ENCODE data around the gene GABRR1. TPM values are rescaled to one million over a fixed set of nuclear protein-coding genes. Genes with fewer than 3 reads are reported as not detected.

Gene GABRR1
- total RNA-seq, 3 donors from 2014 or later = not detected

- H3K27ac ChIP-seq = no peak overlapping the region
- H3K36me3 ChIP-seq = no peaks in the 10 kb centered on the region
- TF ChIP-seq POLR2AphosphoS5 (IDR thresholded peaks at IDR 0.05) = no peak
- no peak for TF ChIP-seq POLR2A (IDR thresholded peaks at IDR 0.05)
- no peak for TF ChIP-seq CTCF (IDR thresholded peaks at IDR 0.05)
- intact Hi-C loops (cut with DNase I; ENCODE audit: low total_unique reads) = no loop called here
- no peaks in the 10 kb centered on the region for H3K27me3 ChIP-seq
- no peak overlapping the region for H3K4me3 ChIP-seq
- no peaks in the 10 kb centered on the region for H3K9me3 ChIP-seq
- H3K4me1 ChIP-seq = no peaks in the 10 kb centered on the region
- no peak for DNase-seq (ENCODE audit: low spot score in 2 of 2)
These were observed 5.0 kb upstream of the GABRR1 start for GRCh38 chr6:89221971-89222711.

- intact Hi-C loops (cut with DNase I; ENCODE audit: low total_unique reads) = no loop called here
- no peak overlapping the region for H3K27ac ChIP-seq
- no peaks in the 10 kb centered on the region for H3K36me3 ChIP-seq
- TF ChIP-seq CTCF (IDR thresholded peaks at IDR 0.05) (no peak), POLR2A (IDR thresholded peaks at IDR 0.05) (no peak)
- no peak overlapping the region for H3K4me3 ChIP-seq
- DNase-seq (ENCODE audit: low spot score in 2 of 2) = no peak
- H3K9me3 ChIP-seq = no peaks in the 10 kb centered on the region
- no peaks in the 10 kb centered on the region for H3K4me1 ChIP-seq
- no peaks in the 10 kb centered on the region for H3K27me3 ChIP-seq
These were observed 4.0 kb upstream of the GABRR1 start for GRCh38 chr6:89221129-89221528.

GRCh38 chr6:89216411-89216810 lies 747 bp downstream of the GABRR1 start:
- H3K36me3 ChIP-seq = no peaks in the 10 kb centered on the region
- TF ChIP-seq POLR2AphosphoS5 (IDR thresholded peaks at IDR 0.05) = no peak
- H3K4me1 ChIP-seq = no peaks in the 10 kb centered on the region
- DNase-seq (ENCODE audit: low spot score in 2 of 2) = no peak
- H3K4me3 ChIP-seq = no peak overlapping the region
- no peaks in the 10 kb centered on the region for H3K27me3 ChIP-seq
- no peaks in the 10 kb centered on the region for H3K9me3 ChIP-seq
- no peak overlapping the region for H3K27ac ChIP-seq
- intact Hi-C loops (cut with DNase I; ENCODE audit: low total_unique reads) = no loop called here

GRCh38 chr6:89215391-89215790 lies 1.8 kb downstream of the GABRR1 start:
- no peak for TF ChIP-seq POLR2A (IDR thresholded peaks at IDR 0.05)
- no peak for TF ChIP-seq CTCF (IDR thresholded peaks at IDR 0.05)
- TF ChIP-seq POLR2AphosphoS5 (IDR thresholded peaks at IDR 0.05) = no peak
- DNase-seq (ENCODE audit: low spot score in 2 of 2) = no peak
- intact Hi-C loops (cut with DNase I; ENCODE audit: low total_unique reads) = no loop called here
- Histone ChIP-seq H3K27ac (no peak overlapping the region), H3K36me3 (no peaks in the 10 kb centered on the region), H3K9me3 (no peaks in the 10 kb centered on the region), H3K27me3 (no peaks in the 10 kb centered on the region), H3K4me3 (no peak overlapping the region), H3K4me1 (no peaks in the 10 kb centered on the region)

GRCh38 chr6:89214197-89214596 lies 3.0 kb downstream of the GABRR1 start:
- Histone ChIP-seq H3K36me3 (no peaks in the 10 kb centered on the region), H3K27me3 (no peaks in the 10 kb centered on the region), H3K4me3 (no peak overlapping the region), H3K27ac (no peak overlapping the region), H3K9me3 (no peaks in the 10 kb centered on the region), H3K4me1 (no peaks in the 10 kb centered on the region)
- no peak for DNase-seq (ENCODE audit: low spot score in 2 of 2)
- TF ChIP-seq POLR2A (IDR thresholded peaks at IDR 0.05) (no peak), POLR2AphosphoS5 (IDR thresholded peaks at IDR 0.05) (no peak), CTCF (IDR thresholded peaks at IDR 0.05) (no peak)
- intact Hi-C loops (cut with DNase I; ENCODE audit: low total_unique reads) = no loop called here

All from breast epithelium (tissue), 4 donors.